ENCODE measurements around the gene COX20.
"Not testable (repeated sequence)": the region's sequence is repeated elsewhere in the genome, so short reads cannot be mapped to it uniquely, and the experiment has no call there.

The COX20 gene, protein sequence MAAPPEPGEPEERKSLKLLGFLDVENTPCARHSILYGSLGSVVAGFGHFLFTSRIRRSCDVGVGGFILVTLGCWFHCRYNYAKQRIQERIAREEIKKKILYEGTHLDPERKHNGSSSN

DNA sequence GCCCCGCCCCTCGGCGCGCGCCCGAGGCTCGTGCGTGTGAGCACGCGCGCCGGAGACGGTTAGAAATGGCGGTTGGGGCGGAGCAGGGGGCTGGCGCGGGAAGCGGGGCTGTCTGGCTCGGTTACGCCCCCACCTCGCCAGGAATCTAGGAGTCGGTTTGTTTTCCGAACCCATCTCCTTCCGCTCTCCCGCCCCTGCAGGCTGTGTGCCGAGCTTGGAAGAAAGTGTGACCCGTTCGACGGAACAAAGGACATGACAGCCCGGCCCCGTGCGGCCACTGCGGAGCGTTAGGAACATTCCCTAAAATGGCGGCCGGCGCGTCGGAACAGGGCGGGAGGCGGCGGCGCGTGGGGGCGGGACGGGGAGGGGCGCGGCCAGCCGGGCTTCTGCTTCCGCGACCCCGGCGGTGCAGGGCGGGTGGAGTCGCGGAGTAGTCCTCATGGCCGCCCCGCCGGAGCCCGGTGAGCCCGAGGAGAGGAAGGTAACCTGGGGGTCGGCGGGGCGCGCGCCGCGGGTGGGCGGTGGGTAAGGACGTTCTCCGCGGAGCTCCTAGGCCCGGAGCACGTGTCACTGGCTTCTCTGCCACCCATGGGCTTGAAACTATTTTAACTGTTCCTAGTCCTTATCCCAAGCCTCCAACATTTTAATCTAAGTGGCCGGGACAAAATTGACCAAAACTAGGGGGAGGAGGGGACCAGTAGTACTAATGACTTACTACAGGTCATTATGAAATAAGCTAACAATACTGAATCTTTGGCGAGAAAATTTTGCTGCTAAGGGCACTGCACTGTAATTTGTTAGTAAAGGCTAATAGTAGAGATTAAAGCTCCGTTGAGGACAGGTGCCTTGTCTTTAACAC lies at the start of gene COX20:
Gene COX20, plus strand, starts transcription at position 383 of the 859 bp plus-strand sequence. Its CDS starts 57 bp downstream, at position 440.
- DNase-seq (ENCODE audit: low read depth): peak; percentile 30

GRCh38 chr1:244788493-244789275 lies 46.8 kb upstream of the COX20 start:
- no peak for DNase-seq (ENCODE audit: low read depth)

- no peak for DNase-seq (ENCODE audit: low read depth)
Measured at GRCh38 chr1:244789276-244789580, 46.2 kb upstream of the COX20 start.

GRCh38 chr1:244789731-244790130 lies 45.7 kb upstream of the COX20 start:
- DNase-seq (ENCODE audit: low read depth): no peak

GRCh38 chr1:244791061-244791460 lies 44.4 kb upstream of the COX20 start:
- no peak for DNase-seq (ENCODE audit: low read depth)

- DNase-seq (ENCODE audit: low read depth): peak; percentile 50
Measured at GRCh38 chr1:244792188-244792850, 43.1 kb upstream of the COX20 start.

GRCh38 chr1:244794071-244794470 lies 41.4 kb upstream of the COX20 start:
- no peak for DNase-seq (ENCODE audit: low read depth)

DNA sequence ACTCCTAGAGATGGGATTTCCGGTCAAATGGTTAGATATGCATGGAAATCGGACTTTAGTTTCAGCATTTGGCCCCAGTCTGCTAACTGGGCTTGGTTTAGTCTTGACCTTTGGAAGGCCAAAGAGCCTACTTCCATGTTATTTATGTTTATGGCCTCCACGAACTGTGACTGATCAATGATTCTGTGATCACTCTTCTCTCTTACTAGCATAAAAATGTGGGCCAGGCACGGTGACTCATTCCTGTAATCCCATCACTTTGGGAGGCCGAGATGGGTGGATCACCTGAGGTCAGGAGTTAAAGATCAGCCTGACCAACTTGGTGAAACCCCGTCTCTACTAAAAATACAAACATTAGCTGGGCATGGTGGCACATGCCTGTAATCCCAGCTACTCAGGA lies 40.9 kb upstream of the COX20 start:
- not testable (repeated sequence) for DNase-seq (ENCODE audit: low read depth)

DNA sequence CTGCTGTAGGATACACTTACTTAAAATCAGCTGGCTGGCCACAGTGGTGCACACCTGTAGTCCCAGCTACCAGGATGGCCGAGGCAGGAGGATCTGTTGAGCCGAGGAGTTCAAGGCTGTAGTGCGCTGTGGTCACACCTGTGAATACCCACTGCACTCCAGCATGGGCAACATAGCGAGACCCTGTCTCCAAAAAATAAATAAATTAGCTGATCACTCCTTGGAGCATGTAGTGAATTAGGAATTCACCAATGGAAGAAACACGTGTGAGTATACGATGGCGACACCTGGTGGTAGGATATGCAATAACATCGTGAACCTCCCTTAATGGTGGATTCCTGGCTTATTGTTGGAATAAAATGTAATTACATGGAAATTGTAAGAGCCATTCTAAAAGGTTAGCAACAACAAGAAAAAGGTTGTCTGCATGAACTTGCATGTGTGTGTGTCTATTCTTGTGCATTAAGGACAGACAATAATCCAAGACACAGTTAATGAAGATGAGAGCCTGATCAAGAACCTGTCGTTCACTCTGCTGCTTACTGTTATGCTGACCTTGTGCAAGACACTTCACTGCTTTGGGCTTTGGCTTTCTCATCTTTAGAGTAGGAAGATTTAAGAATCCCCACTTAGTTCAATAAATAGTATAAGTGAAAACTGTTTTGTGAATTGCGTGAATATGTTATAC lies 38.6 kb upstream of the COX20 start:
- no peak for DNase-seq (ENCODE audit: low read depth)

DNA sequence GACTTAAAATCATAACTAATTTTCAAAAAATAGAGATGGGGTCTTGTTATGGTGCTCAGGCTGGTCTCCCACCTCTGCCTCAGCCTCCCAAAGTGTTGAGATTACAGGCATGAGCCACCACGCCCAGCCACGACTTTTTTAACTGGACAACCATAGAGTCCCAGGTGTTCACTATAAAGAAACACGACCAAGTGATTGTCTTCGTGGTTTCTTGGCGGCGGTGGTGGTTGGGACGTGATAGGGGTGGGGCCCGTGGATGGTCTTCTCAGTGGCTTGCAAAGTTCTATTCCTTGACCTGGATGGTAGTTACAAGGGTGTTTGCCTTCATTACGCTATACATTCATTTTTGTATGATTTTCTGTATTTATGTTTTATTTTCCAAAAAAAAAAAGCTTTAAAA lies 34.6 kb upstream of the COX20 start:
- DNase-seq (ENCODE audit: low read depth): no peak

- DNase-seq (ENCODE audit: low read depth): no peak
Measured at GRCh38 chr1:244801246-244801645, 34.2 kb upstream of the COX20 start.

DNA sequence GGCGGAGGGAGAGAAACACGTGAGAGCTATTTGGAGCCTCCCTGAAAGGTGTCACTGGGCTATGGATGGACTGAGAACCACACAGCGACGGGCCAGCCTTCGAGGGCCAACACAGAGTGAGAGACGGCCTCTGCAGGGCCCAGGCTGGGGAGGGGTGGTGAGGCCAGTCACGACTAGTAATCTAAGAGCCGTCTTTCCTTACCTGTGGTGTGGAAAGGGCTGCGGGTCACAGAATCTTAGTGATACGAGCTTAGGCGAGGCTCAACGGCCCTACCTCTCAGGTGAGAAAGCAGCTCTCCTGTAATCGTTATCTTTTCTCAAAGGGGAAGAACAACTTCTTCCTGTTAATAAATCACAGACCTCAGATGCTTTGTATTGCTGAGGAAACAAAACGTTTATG lies 33.4 kb upstream of the COX20 start:
- DNase-seq (ENCODE audit: low read depth): no peak

DNA sequence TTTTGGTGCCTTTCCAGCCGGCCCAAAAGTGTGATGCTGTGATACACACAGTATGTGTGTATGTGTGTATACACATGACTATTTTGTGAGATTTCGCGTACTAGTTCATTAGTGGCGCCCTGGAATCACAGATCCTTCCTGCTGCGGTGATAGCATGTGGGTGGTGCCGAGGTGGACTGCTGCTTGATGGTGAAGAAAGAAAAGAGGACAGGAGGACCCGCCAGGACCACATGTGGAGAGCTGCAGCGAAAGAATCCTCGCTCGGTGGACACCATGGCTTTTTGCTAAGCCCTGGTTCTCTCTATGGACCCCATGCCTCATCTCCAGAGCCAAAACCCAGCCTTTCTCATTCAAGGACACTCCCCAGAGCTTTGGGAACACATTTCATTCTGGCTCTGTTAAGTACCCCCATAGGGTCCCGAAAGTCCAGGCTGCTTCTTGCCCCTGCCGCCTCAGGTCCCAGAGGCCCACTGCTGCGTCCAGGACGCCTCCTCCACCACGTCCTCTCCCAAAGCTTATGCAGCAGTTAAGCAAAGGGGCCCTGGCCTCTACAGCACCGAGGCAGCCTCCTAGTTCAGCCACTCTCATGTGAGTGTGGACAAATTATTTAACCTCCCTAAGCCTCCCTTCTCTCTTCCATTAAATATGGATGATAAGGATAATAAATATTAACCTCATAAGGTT lies 32.8 kb upstream of the COX20 start:
- DNase-seq (ENCODE audit: low read depth): no peak

GRCh38 chr1:244804841-244805240 lies 30.6 kb upstream of the COX20 start:
- no peak for DNase-seq (ENCODE audit: low read depth)

DNA sequence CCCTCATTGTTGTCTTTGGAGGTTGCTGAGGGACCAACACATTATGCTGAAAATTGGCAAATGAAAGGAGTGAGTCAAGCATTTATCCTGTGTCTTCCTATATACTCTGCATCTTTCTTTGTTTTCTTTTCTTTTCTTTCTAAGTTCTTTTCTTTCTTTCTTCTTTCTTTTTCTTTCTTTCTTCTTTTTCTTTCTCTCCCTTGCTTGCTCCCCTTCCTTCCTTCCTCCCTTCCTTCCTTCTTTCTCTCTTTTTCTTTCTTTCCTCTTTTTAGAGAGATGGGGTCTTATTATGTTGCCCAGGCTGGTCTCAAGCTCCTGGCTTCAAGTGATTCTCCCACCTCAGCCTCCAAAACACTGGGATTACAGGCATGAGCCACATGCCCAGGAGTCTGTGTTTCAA lies 28.3 kb upstream of the COX20 start:
- DNase-seq (ENCODE audit: low read depth): no peak

- no peak for DNase-seq (ENCODE audit: low read depth)
Measured at GRCh38 chr1:244810221-244810620, 25.2 kb upstream of the COX20 start.

DNA sequence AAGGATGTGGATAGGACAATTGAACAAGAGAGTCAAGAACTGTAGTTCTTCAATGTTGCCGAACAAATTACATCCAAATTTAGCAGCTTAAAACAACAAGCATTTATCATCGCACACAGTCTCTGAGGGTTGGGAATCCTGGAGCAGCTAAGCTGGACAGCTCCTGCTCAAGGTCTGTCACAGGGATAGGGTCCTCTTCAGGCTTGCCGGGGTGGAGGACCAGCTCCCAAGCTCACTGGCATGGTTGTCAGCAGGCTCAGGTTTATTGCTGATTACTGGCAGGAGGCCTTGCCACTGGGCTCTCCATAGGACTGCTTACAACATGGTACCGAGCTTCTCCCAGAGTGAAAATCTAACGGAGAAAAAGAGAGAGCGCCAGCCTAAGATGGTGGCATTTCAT lies 22.1 kb upstream of the COX20 start:
- DNase-seq (ENCODE audit: low read depth): no peak

- no peak for DNase-seq (ENCODE audit: low read depth)
Measured at GRCh38 chr1:244815600-244816099, 19.8 kb upstream of the COX20 start.

GRCh38 chr1:244817415-244817894 lies 18.0 kb upstream of the COX20 start:
- DNase-seq (ENCODE audit: low read depth): no peak

GRCh38 chr1:244820131-244820530 lies 15.3 kb upstream of the COX20 start:
- DNase-seq (ENCODE audit: low read depth): no peak

DNA sequence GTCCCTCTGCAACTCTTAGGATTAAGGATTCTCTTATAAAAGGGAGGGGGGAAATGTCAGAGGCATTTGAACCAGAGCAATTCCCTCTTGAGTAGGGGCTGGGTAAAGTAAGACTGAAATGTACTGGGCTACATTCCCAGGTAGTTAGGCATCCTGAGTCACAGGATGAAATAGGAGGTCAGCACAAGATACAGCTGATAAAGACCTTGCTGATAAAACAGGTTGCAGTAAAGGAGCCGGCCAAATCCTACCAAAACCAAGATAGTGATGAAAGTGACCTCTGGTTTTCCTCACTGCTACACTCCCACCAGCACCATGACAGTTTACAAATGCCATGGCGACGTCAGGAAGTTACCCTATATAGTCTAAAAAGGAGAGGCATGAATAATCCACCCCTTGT lies 14.3 kb upstream of the COX20 start:
- no peak for DNase-seq (ENCODE audit: low read depth)
